Panc1 (cell line): ENCODE results near the gene AKAP6.

Experiments used
- CTCF ChIP-seq: fragments of 450-650 bp; IDR thresholded peaks from 2 replicates; pipeline ENCODE4 v1.5.1; 2017; ENCODE audit warnings: mild to moderate bottlenecking
- POLR2AphosphoS5 ChIP-seq: IDR thresholded peaks from 2 replicates; pipeline ENCODE4 v1.6.1; 2012; ENCODE audit warnings: mild to moderate bottlenecking, low read depth, low read length, moderate library complexity

- TF ChIP-seq POLR2AphosphoS5: no peak
- TF ChIP-seq CTCF: no peak
Observed at GRCh38 chr14:32421781-32422180, 92.7 kb downstream of the AKAP6 start.
